ENCODE measurements around the gene ASB12.
"Not testable (repeated sequence)": the region's sequence is repeated elsewhere in the genome, so short reads cannot be mapped to it uniquely, and the experiment has no call there.

ASB12 gene

GRCh38 chrX:64230123-64230970, at the start of gene ASB12:
TSS of gene ASB12 (minus strand) at chrX:64230607. CDS start at chrX:64225650, 4,957 bp downstream.
- no peak for DNase-seq (ENCODE audit: low spot score)
- no peak for TF ChIP-seq CTCF (IDR thresholded peaks at IDR 0.05; ENCODE audit: borderline replicate concordance, control extremely low read depth, extremely low read depth, insufficient read depth, missing control alignments)
- in situ Hi-C loops (cut with MboI; ENCODE audit: low sequenced_read_pairs, unreplicated experiment), result no loop called here

- no peak for TF ChIP-seq CTCF (IDR thresholded peaks at IDR 0.05; ENCODE audit: borderline replicate concordance, control extremely low read depth, extremely low read depth, insufficient read depth, missing control alignments)
- in situ Hi-C loops (cut with MboI; ENCODE audit: low sequenced_read_pairs, unreplicated experiment), result no loop called here
- DNase-seq (ENCODE audit: low spot score), result no peak
Observed at GRCh38 chrX:64265265-64265664, 34.9 kb upstream of the ASB12 start.

GRCh38 chrX:64229154-64229553, 1.3 kb downstream of the ASB12 start:
- DNase-seq (ENCODE audit: low spot score), result no peak
- in situ Hi-C loops (cut with MboI; ENCODE audit: low sequenced_read_pairs, unreplicated experiment), result no loop called here
- TF ChIP-seq CTCF (IDR thresholded peaks at IDR 0.05; ENCODE audit: borderline replicate concordance, control extremely low read depth, extremely low read depth, insufficient read depth, missing control alignments), result no peak

- DNase-seq (ENCODE audit: low spot score), result no peak
- in situ Hi-C loops (cut with MboI; ENCODE audit: low sequenced_read_pairs, unreplicated experiment), result no loop called here
- no peak for TF ChIP-seq CTCF (IDR thresholded peaks at IDR 0.05; ENCODE audit: borderline replicate concordance, control extremely low read depth, extremely low read depth, insufficient read depth, missing control alignments)
Observed at GRCh38 chrX:64218023-64218422, 12.4 kb downstream of the ASB12 start.

- in situ Hi-C loops (cut with MboI; ENCODE audit: low sequenced_read_pairs, unreplicated experiment); DNase-seq (ENCODE audit: low spot score): not testable (repeated sequence)
Observed at GRCh38 chrX:64213989-64214388, 16.4 kb downstream of the ASB12 start.

GRCh38 chrX:64206556-64207162, 23.7 kb downstream of the ASB12 start:
- in situ Hi-C loops (cut with MboI; ENCODE audit: low sequenced_read_pairs, unreplicated experiment), result no loop called here
- no peak for DNase-seq (ENCODE audit: low spot score)
- TF ChIP-seq CTCF (IDR thresholded peaks at IDR 0.05; ENCODE audit: borderline replicate concordance, control extremely low read depth, extremely low read depth, insufficient read depth, missing control alignments), result no peak
